Measurements from ENCODE around the gene ITGAE. TPM values are rescaled to one million over a fixed set of nuclear protein-coding genes. Genes with fewer than 3 reads are reported as not detected.

Gene ITGAE
- total RNA-seq, 1 donor from 2014 or later, result 28.3 TPM

- Mint-ChIP-seq H3K36me3 (ENCODE audit: low read depth) (no peaks in the 10 kb centered on the region), H3K27me3 (ENCODE audit: low read depth) (no peaks in the 10 kb centered on the region), H3K4me1 (ENCODE audit: low read depth) (no peaks in the 10 kb centered on the region), H3K27ac (ENCODE audit: unreplicated experiment) (no peak overlapping the region), H3K9me3 (ENCODE audit: low read depth) (no peaks in the 10 kb centered on the region), H3K4me3 (ENCODE audit: unreplicated experiment) (no peak overlapping the region)
- no peak for TF ChIP-seq CTCF (IDR thresholded peaks at IDR 0.05)
- no peak for DNase-seq (ENCODE audit: low spot score)
These were observed 18.2 kb downstream of the ITGAE start for GRCh38 chr17:3782751-3783150.

GRCh38 chr17:3780986-3781385, 20.0 kb downstream of the ITGAE start:
- Mint-ChIP-seq H3K27ac (ENCODE audit: unreplicated experiment) (no peak overlapping the region), H3K27me3 (ENCODE audit: low read depth) (no peaks in the 10 kb centered on the region), H3K9me3 (ENCODE audit: low read depth) (no peaks in the 10 kb centered on the region), H3K4me1 (ENCODE audit: low read depth) (no peaks in the 10 kb centered on the region), H3K36me3 (ENCODE audit: low read depth) (no peaks in the 10 kb centered on the region), H3K4me3 (ENCODE audit: unreplicated experiment) (no peak overlapping the region)
- DNase-seq (ENCODE audit: low spot score), result no peak
- no peak for TF ChIP-seq CTCF (IDR thresholded peaks at IDR 0.05)

GRCh38 chr17:3777366-3778120, 23.4 kb downstream of the ITGAE start:
- no peak for DNase-seq (ENCODE audit: low spot score)
- Mint-ChIP-seq H3K27me3 (ENCODE audit: low read depth) (no peaks in the 10 kb centered on the region), H3K4me3 (ENCODE audit: unreplicated experiment) (no peak overlapping the region), H3K27ac (ENCODE audit: unreplicated experiment) (no peak overlapping the region), H3K36me3 (ENCODE audit: low read depth) (no peaks in the 10 kb centered on the region), H3K9me3 (ENCODE audit: low read depth) (no peaks in the 10 kb centered on the region), H3K4me1 (ENCODE audit: low read depth) (peaks cover 10% of the 10 kb centered on the region)
- TF ChIP-seq CTCF (IDR thresholded peaks at IDR 0.05), result no peak

- no peak overlapping the region for H3K27ac Mint-ChIP-seq (ENCODE audit: unreplicated experiment)
- no peak for DNase-seq (ENCODE audit: low spot score)
- peaks cover 10% of the 10 kb centered on the region for H3K4me1 Mint-ChIP-seq (ENCODE audit: low read depth)
- no peak for TF ChIP-seq CTCF (IDR thresholded peaks at IDR 0.05)
- H3K36me3 Mint-ChIP-seq (ENCODE audit: low read depth), result no peaks in the 10 kb centered on the region
- H3K27me3 Mint-ChIP-seq (ENCODE audit: low read depth), result no peaks in the 10 kb centered on the region
- no peaks in the 10 kb centered on the region for H3K9me3 Mint-ChIP-seq (ENCODE audit: low read depth)
- H3K4me3 Mint-ChIP-seq (ENCODE audit: unreplicated experiment), result no peak overlapping the region
These were observed 27.0 kb downstream of the ITGAE start for GRCh38 chr17:3773966-3774365.

GRCh38 chr17:3773511-3773910, 27.5 kb downstream of the ITGAE start:
- no peak overlapping the region for H3K4me3 Mint-ChIP-seq (ENCODE audit: unreplicated experiment)
- H3K9me3 Mint-ChIP-seq (ENCODE audit: low read depth), result no peaks in the 10 kb centered on the region
- peak overlapping the region; percentile 79 for H3K27ac Mint-ChIP-seq (ENCODE audit: unreplicated experiment)
- peaks cover 1% of the 10 kb centered on the region for H3K36me3 Mint-ChIP-seq (ENCODE audit: low read depth)
- DNase-seq (ENCODE audit: low spot score), result no peak
- peaks cover 10% of the 10 kb centered on the region for H3K4me1 Mint-ChIP-seq (ENCODE audit: low read depth)
- no peaks in the 10 kb centered on the region for H3K27me3 Mint-ChIP-seq (ENCODE audit: low read depth)
- TF ChIP-seq CTCF (IDR thresholded peaks at IDR 0.05), result no peak
